Measurements from ENCODE around the gene MICALL2. TPM values are rescaled to one million over a fixed set of nuclear protein-coding genes. Genes with fewer than 3 reads are reported as not detected.

Gene MICALL2
- total and polyA plus RNA-seq, 4 donors = 19.0 to 70.6 (median 41.0) TPM

- no peak for DNase-seq
- WGBS, 2 donors = 93 to 94% methylated on average over 34 of the region's 34 CpGs
- Histone ChIP-seq H3K9me3 (ENCODE audit: control insufficient read depth in 4 of 4, insufficient read depth in 3 of 4, low read length in 3 of 4) (no peaks in the 10 kb centered on the region), H3K4me3 (no peak overlapping the region), H3K4me1 (ENCODE audit: control insufficient read depth in 5 of 5, insufficient read depth in 5 of 5, low read length in 5 of 5) (no peaks in the 10 kb centered on the region), H3K36me3 (ENCODE audit: control insufficient read depth in 4 of 4, insufficient read depth in 4 of 4, low read length in 4 of 4) (peaks cover 3 to 91% (median 15%) of the 10 kb centered on the region in 4 donors), H3K9ac (ENCODE audit: insufficient read depth in 1 of 2, low read length in 2 of 2) (no peak overlapping the region), H3K27ac (ENCODE audit: low read depth in 1 of 2, low read length in 1 of 2) (no peak overlapping the region), H3K27me3 (ENCODE audit: control insufficient read depth in 3 of 3, insufficient read depth in 3 of 3, low read length in 2 of 3) (no peaks in the 10 kb centered on the region)
- no peak for ATAC-seq (ENCODE audit: insufficient read depth, low FRiP score)
- TF ChIP-seq CTCF (IDR thresholded peaks at IDR 0.05; ENCODE audit: control extremely low read depth, extremely low read depth) = no peak
Observed at GRCh38 chr7:1495564-1496242, 36.4 kb upstream of the MICALL2 start.

GRCh38 chr7:1494866-1495563 lies 35.7 kb upstream of the MICALL2 start:
- Histone ChIP-seq H3K27ac (ENCODE audit: low read depth in 1 of 2, low read length in 1 of 2) (no peak overlapping the region), H3K4me1 (ENCODE audit: control insufficient read depth in 5 of 5, insufficient read depth in 5 of 5, low read length in 5 of 5) (no peaks in the 10 kb centered on the region), H3K36me3 (ENCODE audit: control insufficient read depth in 4 of 4, insufficient read depth in 4 of 4, low read length in 4 of 4) (peaks cover 3 to 86% (median 15%) of the 10 kb centered on the region in 4 donors), H3K9ac (ENCODE audit: insufficient read depth in 1 of 2, low read length in 2 of 2) (no peak overlapping the region), H3K9me3 (ENCODE audit: control insufficient read depth in 4 of 4, insufficient read depth in 3 of 4, low read length in 3 of 4) (no peaks in the 10 kb centered on the region), H3K27me3 (ENCODE audit: control insufficient read depth in 3 of 3, insufficient read depth in 3 of 3, low read length in 2 of 3) (no peaks in the 10 kb centered on the region), H3K4me3 (no peak overlapping the region)
- no peak for ATAC-seq (ENCODE audit: insufficient read depth, low FRiP score)
- WGBS, 2 donors = 96 to 97% methylated on average over 25 to 27 of the region's 27 CpGs
- TF ChIP-seq CTCF (IDR thresholded peaks at IDR 0.05; ENCODE audit: control extremely low read depth, extremely low read depth) = no peak
- DNase-seq = no peak

- H3K4me1 ChIP-seq (ENCODE audit: control insufficient read depth in 5 of 5, insufficient read depth in 5 of 5, low read length in 5 of 5) = no peaks in the 10 kb centered on the region
- DNase-seq (no peak), ATAC-seq (ENCODE audit: insufficient read depth, low FRiP score) (no peak)
- no peak overlapping the region for H3K4me3 ChIP-seq
- 94 to 96% methylated on average over 25 of the region's 25 CpGs for WGBS, 2 donors
- H3K9me3 ChIP-seq (ENCODE audit: control insufficient read depth in 4 of 4, insufficient read depth in 3 of 4, low read length in 3 of 4) = no peaks in the 10 kb centered on the region
- H3K27ac ChIP-seq (ENCODE audit: low read depth in 1 of 2, low read length in 1 of 2) = no peak overlapping the region
- H3K9ac ChIP-seq (ENCODE audit: insufficient read depth in 1 of 2, low read length in 2 of 2) = no peak overlapping the region
- no peaks in the 10 kb centered on the region for H3K27me3 ChIP-seq (ENCODE audit: control insufficient read depth in 3 of 3, insufficient read depth in 3 of 3, low read length in 2 of 3)
- TF ChIP-seq CTCF (IDR thresholded peaks at IDR 0.05; ENCODE audit: control extremely low read depth, extremely low read depth) = no peak
- H3K36me3 ChIP-seq (ENCODE audit: control insufficient read depth in 4 of 4, insufficient read depth in 4 of 4, low read length in 4 of 4) = peaks cover 3 to 85% (median 13%) of the 10 kb centered on the region in 4 donors
Observed at GRCh38 chr7:1494447-1494846, 35.2 kb upstream of the MICALL2 start.
